Choroid plexus epithelial cell (primary cell): ENCODE data around the gene ALKBH5.

Source experiments
- DNase-seq: peaks from one replicate; pipeline ENCODE4 v3.0.0-alpha.2; 2010; ENCODE audit warnings: low read depth
- H3K4me3 ChIP-seq: 2 replicates; pipeline ENCODE4 v1.5.1; 2011; ENCODE audit warnings: low read depth, mild to moderate bottlenecking, control low read depth, low read length, moderate library complexity
- TF ChIP-seq, protein P1 (sequence below): conservative IDR thresholded peaks from 2 replicates; pipeline ENCODE4 v1.5.1; 2011; ENCODE audit warnings: low read depth, mild to moderate bottlenecking, control low read depth, inconsistent platforms, low read length, moderate library complexity

ALKBH5 gene

DNA sequence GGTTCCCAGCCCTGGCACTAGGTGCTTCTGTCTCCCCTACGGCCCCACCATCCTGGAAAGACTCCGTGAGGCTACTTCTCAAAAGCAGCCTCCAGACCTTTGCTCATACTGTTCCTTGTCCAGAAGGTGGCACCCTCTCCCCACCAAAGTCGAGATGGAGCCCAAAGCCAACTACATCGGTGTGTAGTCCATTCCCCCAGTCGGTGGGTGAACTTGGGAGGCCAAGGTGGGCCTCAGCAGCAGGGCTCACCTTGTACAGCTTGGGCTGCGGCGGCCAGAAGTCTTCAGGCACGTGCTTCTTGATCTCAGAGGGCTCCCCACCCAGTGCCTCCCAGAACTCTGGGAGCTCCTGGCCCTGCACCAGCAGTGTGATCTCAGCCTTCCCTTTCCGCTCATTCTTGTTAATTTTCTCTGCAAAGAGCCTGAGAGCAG, 64.7 kb downstream of the ALKBH5 start:
- H3K4me3 ChIP-seq: no peak overlapping the region
- TF ChIP-seq, protein P1, sequence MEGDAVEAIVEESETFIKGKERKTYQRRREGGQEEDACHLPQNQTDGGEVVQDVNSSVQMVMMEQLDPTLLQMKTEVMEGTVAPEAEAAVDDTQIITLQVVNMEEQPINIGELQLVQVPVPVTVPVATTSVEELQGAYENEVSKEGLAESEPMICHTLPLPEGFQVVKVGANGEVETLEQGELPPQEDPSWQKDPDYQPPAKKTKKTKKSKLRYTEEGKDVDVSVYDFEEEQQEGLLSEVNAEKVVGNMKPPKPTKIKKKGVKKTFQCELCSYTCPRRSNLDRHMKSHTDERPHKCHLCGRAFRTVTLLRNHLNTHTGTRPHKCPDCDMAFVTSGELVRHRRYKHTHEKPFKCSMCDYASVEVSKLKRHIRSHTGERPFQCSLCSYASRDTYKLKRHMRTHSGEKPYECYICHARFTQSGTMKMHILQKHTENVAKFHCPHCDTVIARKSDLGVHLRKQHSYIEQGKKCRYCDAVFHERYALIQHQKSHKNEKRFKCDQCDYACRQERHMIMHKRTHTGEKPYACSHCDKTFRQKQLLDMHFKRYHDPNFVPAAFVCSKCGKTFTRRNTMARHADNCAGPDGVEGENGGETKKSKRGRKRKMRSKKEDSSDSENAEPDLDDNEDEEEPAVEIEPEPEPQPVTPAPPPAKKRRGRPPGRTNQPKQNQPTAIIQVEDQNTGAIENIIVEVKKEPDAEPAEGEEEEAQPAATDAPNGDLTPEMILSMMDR: peak; percentile 85
- DNase-seq: peak; percentile 86

DNA sequence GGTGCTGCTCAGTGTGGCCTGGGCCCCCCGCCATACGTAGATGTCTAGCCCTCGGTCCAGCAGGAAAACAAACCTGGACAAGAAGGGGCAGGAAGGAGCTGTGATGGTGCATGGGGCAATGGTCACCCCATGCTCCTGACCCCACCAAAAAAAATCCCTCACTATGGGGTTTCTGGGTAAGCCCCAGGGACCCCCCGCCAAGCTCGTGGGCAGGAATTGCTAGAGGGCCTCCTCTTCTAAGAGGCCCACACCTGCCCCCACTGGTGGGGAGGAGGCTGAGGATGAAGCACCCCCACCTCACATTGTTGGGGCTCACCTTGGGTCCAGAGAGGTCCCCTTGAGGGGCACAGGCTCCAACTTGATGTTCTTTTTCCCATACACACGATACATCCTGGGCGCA, 65.2 kb downstream of the ALKBH5 start:
- no peak for DNase-seq
- TF ChIP-seq, protein P1: no peak
- H3K4me3 ChIP-seq: no peak overlapping the region

DNA sequence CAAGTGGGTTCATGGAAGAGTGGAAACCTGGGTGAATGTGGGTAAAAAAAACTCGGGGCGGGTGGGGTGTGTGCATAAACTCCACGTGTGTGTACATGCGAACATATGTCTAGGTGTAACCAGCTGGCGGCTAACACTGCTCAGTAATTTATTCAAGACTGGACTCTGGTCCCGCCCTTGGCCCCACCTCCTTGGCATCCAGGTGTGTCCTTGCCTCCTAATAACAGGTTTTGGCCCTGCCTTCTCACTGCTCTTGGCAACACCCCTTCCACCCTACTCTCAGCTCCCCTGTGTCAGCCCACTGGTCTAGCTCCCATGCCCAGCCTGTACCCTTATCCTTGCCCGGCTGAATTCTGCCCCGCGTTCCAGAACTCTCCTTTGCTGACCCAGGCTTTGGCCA, 66.6 kb downstream of the ALKBH5 start:
- H3K4me3 ChIP-seq: no peak overlapping the region
- TF ChIP-seq, protein P1: no peak
- no peak for DNase-seq

- no peak overlapping the region for H3K4me3 ChIP-seq
- DNase-seq: no peak
- TF ChIP-seq, protein P1: no peak
Observed at GRCh38 chr17:18250708-18251107, 67.1 kb downstream of the ALKBH5 start.

DNA sequence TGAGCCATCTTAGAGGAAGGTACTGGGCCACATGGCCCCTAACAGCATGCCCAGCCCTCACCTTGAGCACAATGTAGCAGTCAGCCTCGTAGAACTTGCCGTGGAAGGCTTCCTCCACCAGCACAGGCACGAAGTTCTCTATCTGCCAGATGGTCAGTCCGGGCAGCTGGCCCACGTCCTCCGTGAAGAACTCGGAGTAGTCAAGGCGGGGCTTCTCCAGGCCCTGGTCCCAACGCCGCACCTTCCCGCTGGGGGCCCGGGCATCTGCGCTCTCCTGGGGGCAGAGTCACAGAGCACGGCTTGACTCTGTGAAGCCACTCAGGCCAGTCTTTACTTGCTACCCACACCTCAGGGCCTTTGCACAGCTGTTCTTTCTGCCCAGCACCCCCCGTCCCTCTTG, 67.6 kb downstream of the ALKBH5 start:
- no peak overlapping the region for H3K4me3 ChIP-seq

DNA sequence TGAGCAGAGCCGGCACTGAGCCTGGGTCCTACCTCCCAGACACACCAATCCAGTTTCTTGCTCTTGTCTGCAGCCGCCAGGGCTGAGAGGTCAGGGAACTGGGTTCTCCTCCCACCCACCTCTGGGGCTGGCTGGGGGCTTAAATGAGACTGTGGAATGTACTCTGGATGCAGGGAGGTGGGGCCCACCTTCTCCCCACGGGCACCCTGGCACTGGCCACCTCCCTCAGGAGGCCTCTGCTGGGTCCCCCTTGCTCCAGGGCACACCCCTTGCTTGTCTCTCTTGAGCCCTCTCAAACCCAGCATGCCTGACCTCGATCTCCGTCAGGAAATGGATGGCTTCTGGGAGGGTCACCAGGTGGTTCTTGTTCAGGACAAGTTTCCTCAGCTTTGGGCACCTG, 68.5 kb downstream of the ALKBH5 start:
- no peak for DNase-seq
- no peak overlapping the region for H3K4me3 ChIP-seq
- TF ChIP-seq, protein P1: no peak

More for the DNA sequence above, 67.6 kb downstream of the ALKBH5 start:
- DNase-seq: no peak
- TF ChIP-seq, protein P1: no peak

GRCh38 chr17:18253187-18253884, 69.7 kb downstream of the ALKBH5 start:
- no peak overlapping the region for H3K4me3 ChIP-seq
- TF ChIP-seq, protein P1: no peak
- DNase-seq: no peak
